NCI-H128 (cell line): ENCODE data around the gene XIRP2.
"Not testable (repeated sequence)": the region's sequence is repeated elsewhere in the genome, so short reads cannot be mapped to it uniquely, and the experiment has no call there.

ENCODE experiments used
- DNase-seq: peaks from one replicate; lab custom pipeline; 2025; ENCODE audit not compliant: unreplicated experiment; lab: John Stamatoyannopoulos, UW

The XIRP2 gene

GRCh38 chr2:166934817-166935216 lies 46.5 kb downstream of the XIRP2 start:
- DNase-seq: no peak

DNA sequence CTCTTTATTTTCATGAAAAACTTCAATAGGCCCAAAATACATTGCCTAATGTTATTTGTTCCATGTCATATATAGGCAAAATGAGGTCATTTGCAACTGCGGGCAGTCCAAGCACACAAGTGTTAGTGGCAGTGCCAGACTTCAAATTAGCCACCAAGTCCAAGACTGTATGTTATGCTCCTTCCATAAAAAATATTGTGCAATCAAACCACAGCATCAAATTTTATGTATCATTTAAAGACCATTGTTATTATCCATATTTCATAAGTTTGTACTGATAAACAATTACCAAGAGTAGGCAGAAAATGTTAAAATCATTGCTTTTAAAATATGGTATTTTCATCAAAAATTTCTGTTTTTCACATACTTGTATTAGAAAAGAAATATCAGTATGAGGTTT lies 54.1 kb downstream of the XIRP2 start:
- no peak for DNase-seq

DNA sequence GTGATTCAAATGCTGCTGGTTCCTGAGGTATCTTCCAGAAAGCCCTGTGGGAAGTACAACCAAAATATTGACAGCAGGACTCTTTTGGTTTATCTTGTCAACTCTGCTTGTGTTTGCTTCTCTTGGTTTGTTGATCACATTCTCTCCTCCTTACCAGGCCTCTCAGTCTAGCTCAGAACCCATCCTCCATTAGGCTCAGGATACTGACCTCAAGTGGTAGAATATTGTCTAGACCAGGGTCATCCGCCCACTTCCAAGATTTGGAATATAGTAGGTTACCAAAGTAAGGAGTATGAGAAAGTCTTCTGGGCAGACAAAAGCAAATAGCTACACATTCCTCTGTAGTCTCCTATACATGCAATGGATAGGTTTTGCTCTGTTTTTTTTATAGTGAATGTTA lies 56.6 kb downstream of the XIRP2 start:
- no peak for DNase-seq

- DNase-seq: no peak
These were observed 69.4 kb downstream of the XIRP2 start for GRCh38 chr2:166957686-166958085.

DNA sequence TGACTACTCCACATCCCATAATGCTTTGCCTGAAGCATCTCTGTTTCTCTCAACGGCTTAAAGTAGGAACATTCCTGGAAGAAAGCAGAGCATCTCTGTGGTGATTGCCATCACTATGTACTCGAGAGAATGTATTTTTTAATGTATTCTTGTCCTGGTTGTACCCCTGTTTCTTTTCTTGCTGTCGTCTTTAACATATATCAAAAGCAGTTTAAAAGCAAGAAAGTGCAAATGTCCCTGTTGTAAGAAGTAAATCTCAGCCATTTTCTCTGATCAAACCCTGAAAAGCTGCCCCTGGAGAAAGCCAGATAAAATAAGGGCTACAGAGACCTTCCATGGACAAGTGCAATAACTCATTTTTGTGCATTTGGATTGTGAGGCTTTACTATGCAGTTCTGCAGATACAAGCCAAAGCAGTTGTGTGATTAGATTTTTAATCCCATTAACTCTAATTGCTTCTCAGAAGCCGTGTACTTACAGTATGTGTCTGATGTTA lies 70.8 kb downstream of the XIRP2 start:
- no peak for DNase-seq

GRCh38 chr2:166959556-166959955 lies 71.3 kb downstream of the XIRP2 start:
- DNase-seq: no peak

GRCh38 chr2:166960702-166961270 lies 72.5 kb downstream of the XIRP2 start:
- no peak for DNase-seq

- DNase-seq: no peak
These were observed 73.7 kb downstream of the XIRP2 start for GRCh38 chr2:166961933-166962332.

GRCh38 chr2:166969486-166969885 lies 81.2 kb downstream of the XIRP2 start:
- no peak for DNase-seq

DNA sequence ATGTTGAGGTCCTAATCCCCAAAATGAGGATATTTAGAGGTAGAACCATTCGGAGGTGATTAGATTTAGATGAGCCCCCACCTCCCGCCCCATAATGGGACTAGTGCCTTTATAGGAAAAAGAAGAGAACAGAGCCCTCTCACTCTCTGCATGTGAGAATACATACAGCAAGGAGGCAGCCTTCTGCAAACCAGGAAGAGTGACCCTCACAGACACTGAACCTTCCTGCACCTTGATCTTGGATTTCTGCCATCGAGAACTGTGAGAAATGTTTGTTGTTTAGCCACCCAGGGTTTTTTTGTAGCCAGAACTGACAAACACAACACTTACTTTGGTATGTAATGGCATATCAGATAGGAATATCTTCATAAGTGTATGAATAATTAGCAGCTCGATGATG lies 83.7 kb downstream of the XIRP2 start:
- DNase-seq: no peak

DNA sequence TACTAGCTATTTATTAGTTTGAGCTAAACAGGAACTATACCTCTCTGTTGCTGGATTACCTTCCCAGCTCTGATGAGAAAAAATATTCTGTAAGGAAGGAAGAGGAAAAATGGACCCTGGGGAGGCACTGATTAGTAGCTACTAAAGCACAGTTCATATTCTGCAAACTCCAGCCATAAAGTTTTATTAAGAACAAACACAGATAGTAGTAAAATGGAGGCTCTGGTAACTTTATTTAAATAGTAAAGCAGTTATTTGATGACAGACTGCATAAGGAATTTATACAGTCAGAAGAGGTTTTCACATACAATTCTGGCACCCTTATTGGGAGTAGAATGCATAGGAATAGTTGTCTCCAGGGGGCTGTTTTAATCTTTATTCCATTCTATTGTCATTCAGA lies 84.1 kb downstream of the XIRP2 start:
- DNase-seq: no peak

GRCh38 chr2:166984188-166984587 lies 95.9 kb downstream of the XIRP2 start:
- DNase-seq: no peak

GRCh38 chr2:166984797-166985196 lies 96.5 kb downstream of the XIRP2 start:
- no peak for DNase-seq

GRCh38 chr2:166994588-166995336 lies 106.5 kb downstream of the XIRP2 start:
- no peak for DNase-seq

DNA sequence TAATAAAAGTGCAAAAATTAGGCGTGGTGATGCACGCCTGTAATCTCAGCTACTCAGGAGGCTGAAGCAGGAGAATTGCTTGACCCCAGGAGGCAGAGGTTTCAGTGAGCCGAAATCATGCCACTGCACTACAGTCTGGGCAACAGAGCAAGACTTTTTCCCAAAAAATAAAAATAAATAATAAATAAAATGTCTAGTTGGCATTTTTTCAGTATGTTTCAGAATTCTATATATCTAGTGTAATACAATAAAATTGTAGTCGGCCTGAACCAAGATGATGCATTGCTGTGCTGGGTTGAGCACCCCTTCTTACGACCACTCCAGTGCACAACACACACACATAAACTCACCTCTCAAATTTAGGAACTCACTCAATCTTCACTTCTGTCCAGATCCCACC lies 108.2 kb downstream of the XIRP2 start:
- no peak for DNase-seq

DNA sequence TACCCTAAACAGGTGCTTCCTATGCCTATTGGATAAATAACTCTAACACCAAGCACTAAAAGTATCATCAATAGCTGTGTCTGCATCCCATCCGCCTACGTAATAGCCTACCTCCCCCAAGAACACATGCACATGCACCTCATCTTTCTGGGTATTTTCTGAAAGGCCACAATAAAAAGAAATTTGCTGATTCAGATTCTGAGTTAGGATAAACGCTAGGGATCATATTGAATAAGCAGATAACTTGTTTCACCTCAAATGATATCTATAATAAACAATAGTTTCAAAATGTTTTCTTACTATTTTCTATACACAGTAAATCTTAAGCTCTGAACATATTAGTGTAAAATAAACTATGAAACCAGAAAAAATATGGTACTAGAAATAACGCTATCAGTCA lies 112.9 kb downstream of the XIRP2 start:
- no peak for DNase-seq

DNA sequence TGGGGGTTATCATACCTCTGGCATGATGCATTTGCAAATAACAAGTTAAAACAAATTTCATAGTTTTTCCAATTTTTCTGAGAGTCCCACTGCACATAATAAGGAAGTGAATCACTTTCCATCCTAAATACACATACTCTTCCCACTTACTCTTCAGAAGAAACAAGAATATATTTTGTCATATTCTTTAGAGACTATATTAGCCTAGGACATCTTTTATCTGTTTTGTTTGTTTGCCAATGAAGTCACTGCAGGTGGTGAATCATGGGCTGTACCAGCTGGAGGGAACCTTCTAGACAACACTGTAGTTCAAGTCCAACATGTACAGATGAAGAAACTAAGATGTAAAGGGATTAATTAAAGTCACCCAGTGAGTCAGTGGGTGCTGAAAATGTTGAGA lies 116.8 kb downstream of the XIRP2 start:
- DNase-seq: no peak

DNA sequence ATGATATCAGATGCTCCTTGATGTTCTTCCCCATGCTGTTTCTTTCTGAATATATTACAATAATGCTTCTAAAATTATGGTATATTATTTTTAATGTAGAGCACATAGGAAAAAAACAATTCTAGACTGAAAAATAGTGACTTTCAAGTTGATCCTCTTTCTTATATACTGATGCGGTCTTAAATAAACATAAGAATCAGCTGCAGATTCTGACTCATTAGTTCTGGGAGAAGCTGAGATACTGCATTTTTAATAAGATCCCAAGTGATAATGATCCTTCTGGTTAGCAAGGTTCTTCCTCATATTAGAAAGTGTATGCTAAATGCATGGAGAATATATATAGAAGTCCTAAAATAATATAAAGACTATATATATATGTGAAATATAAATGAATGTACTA lies 124.9 kb downstream of the XIRP2 start:
- DNase-seq: no peak

- no peak for DNase-seq
These were observed 127.5 kb downstream of the XIRP2 start for GRCh38 chr2:167015806-167016205.

GRCh38 chr2:167017021-167017420 lies 128.7 kb downstream of the XIRP2 start:
- DNase-seq: no peak

DNA sequence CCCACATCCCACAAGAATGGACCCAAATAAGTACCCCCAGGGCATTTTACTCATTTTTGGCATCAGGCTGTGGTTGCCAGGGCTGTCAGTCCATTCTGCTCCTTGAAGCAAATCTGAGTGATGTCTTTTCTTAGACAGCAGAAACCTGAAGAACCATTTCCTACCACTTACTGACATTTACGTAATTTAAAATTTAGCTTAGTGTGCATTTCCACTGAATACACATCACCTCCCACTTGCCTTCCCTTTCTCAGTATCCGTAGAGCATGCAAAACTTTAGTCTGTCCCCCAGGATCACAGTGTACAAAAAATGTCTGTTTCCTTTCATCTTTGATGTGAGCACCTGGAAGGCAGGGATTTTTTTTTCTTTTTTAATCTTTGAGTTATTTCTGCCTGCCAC lies 130.3 kb downstream of the XIRP2 start:
- no peak for DNase-seq

- no peak for DNase-seq
These were observed 140.2 kb downstream of the XIRP2 start for GRCh38 chr2:167028503-167028902.

GRCh38 chr2:167034976-167035375 lies 146.7 kb downstream of the XIRP2 start:
- DNase-seq: not testable (repeated sequence)
